Prostate gland (tissue), 2 donors: ENCODE results near the gene CROCC2.

Experiments used
- CTCF ChIP-seq, 4 experiments: fragments of 200-600 bp in 2 of 4; fragments of 450-650 bp in 2 of 4; sonication (generic) in 2 of 4; IDR thresholded peaks; 1 replicate in 3 of 4; 2 replicates in 1 of 4; pipeline ENCODE4 v1.5.1; 2016 to 2019; ENCODE audit warnings: antibody characterized with exemption in 4 of 4, mild to moderate bottlenecking in 2 of 4, moderate library complexity in 2 of 4
- POLR2A ChIP-seq: fragments of 450-650 bp; IDR thresholded peaks from one replicate; pipeline ENCODE4 v1.6.1; 2016; ENCODE audit warnings: antibody characterized with exemption, mild to moderate bottlenecking
- POLR2AphosphoS5 ChIP-seq: sonication (generic); formaldehyde crosslinking; IDR thresholded peaks from one replicate; pipeline ENCODE4 v1.6.1; 2017; ENCODE audit warnings: antibody characterized with exemption

- TF ChIP-seq POLR2A (no peak), POLR2AphosphoS5 (no peak), CTCF (IDR thresholded peaks at IDR 0.05) (no peak)
Observed at GRCh38 chr2:241036397-241036963, 130.3 kb downstream of the CROCC2 start.
